HepG2 (cell line): Measurements from ENCODE around the gene GNG7. TPM values are rescaled to one million over a fixed set of nuclear protein-coding genes. Genes with fewer than 3 reads are reported as not detected.

Experiments used
- AFF4 ChIP-seq: sonication (generic); formaldehyde crosslinking; IDR thresholded peaks from 2 replicates; pipeline ENCODE4 v1.4.0; 2020; ENCODE audit warnings: missing genetic modification reagents
- HDAC2 ChIP-seq: sonication (generic); formaldehyde crosslinking; IDR thresholded peaks from 2 replicates; pipeline ENCODE4 v1.4.0; 2020; ENCODE audit warnings: missing genetic modification reagents
- HOXD1 ChIP-seq: sonication (generic); formaldehyde crosslinking; IDR thresholded peaks from 2 replicates; pipeline ENCODE4 v1.5.0; 2020; ENCODE audit warnings: missing genetic modification reagents
- KDM1A ChIP-seq: IDR thresholded peaks from 2 replicates; pipeline ENCODE4 v1.6.1; 2016; ENCODE audit warnings: missing compliant biosample characterization
- SOX6 ChIP-seq, 2 experiments: fragments of 450-650 bp in 1 of 2; sonication (generic) in 1 of 2; formaldehyde crosslinking in 1 of 2; IDR thresholded peaks; 2 replicates each; pipeline versions ENCODE4 v1.4.0 to v1.6.1; 2017 to 2020; ENCODE audit warnings: antibody characterized with exemption in 1 of 2, mild to moderate bottlenecking in 1 of 2, missing genetic modification reagents in 1 of 2
- SRF ChIP-seq: IDR thresholded peaks from 2 replicates; pipeline ENCODE4 v1.6.1; 2011; ENCODE audit warnings: mild to moderate bottlenecking, low read depth, low read length, moderate library complexity
- TGIF2 ChIP-seq: IDR thresholded peaks from 2 replicates; pipeline ENCODE4 v1.6.1; 2016; ENCODE audit warnings: control low read depth, missing compliant biosample characterization
- ZEB1 ChIP-seq: IDR thresholded peaks from 2 replicates; pipeline ENCODE4 v1.6.1; 2012; ENCODE audit warnings: mild to moderate bottlenecking, low read depth, inconsistent platforms; ENCODE audit not compliant: insufficient replicate concordance
- ZFP82 ChIP-seq: sonication (generic); formaldehyde crosslinking; IDR thresholded peaks from 2 replicates; pipeline ENCODE4 v1.5.1; 2020; ENCODE audit warnings: mild to moderate bottlenecking, missing genetic modification reagents, borderline replicate concordance
- ZNF503 ChIP-seq: sonication (generic); formaldehyde crosslinking; IDR thresholded peaks from 2 replicates; pipeline ENCODE4 v1.4.0; 2020; ENCODE audit warnings: missing genetic modification reagents
- ZNF572 ChIP-seq: sonication (generic); formaldehyde crosslinking; IDR thresholded peaks from 2 replicates; pipeline ENCODE4 v1.5.1; 2020; ENCODE audit warnings: mild to moderate bottlenecking, missing genetic modification reagents
- ZNF639 ChIP-seq: conservative IDR thresholded peaks from 2 replicates; pipeline ENCODE4 v1.6.1; 2018; ENCODE audit warnings: missing genetic modification reagents
- ZNF773 ChIP-seq: sonication (generic); formaldehyde crosslinking; IDR thresholded peaks from 2 replicates; pipeline ENCODE4 v1.4.0; 2020; ENCODE audit warnings: missing genetic modification reagents, borderline replicate concordance
- ZSCAN20 ChIP-seq: sonication (generic); formaldehyde crosslinking; IDR thresholded peaks from 2 replicates; pipeline ENCODE4 v1.4.0; 2020; ENCODE audit warnings: missing genetic modification reagents, mild to moderate bottlenecking, borderline replicate concordance
- polyA plus RNA-seq, 8 experiments: library from polyadenylated mRNA; depleted of rRNA in 3 of 8; stranded (reverse) in 7 of 8; unstranded in 1 of 8; fragments of >200 nt; fragmentation: Illumina TruSeq in 4 of 8; extraction: Trizol in 4 of 8; gene quantifications; 2 replicates each; pipeline versions ENCODE4 v1.2.1 to v1.2.3, GENCODE V29; 2011 to 2016; ENCODE audit warnings: low read depth in 4 of 8, missing spikeins in 1 of 8, mixed read lengths in 1 of 8; ENCODE audit not compliant: insufficient read depth in 1 of 8
- total RNA-seq, 5 experiments: library from RNA; depleted of rRNA; stranded (reverse); fragments of >200 nt; fragmentation: Illumina TruSeq; extraction: Trizol; gene quantifications; 2 replicates each; pipeline ENCODE4 v1.2.3, GENCODE V29; 2016; ENCODE audit warnings: low read depth in 1 of 5
- TF ChIP-seq, protein P1 (sequence below): sonication (generic); formaldehyde crosslinking; IDR thresholded peaks from 2 replicates; pipeline ENCODE4 v1.4.0; 2020; ENCODE audit warnings: missing genetic modification reagents
- TF ChIP-seq, protein P2 (sequence below): sonication (generic); formaldehyde crosslinking; IDR thresholded peaks from 2 replicates; pipeline ENCODE4 v1.8.1; 2023; ENCODE audit warnings: mild to moderate bottlenecking, inconsistent platforms, moderate library complexity, missing genetic modification reagents, borderline replicate concordance

The GNG7 gene
- total and polyA plus RNA-seq, 2 of the 13 experiments (the other 11 are each of a cell fraction or from before 2014, with no cell fraction given) = 1.4 to 3.3 TPM

- no peak for TF ChIP-seq ZSCAN20 (CRISPR knock-in tag)
- TF ChIP-seq KDM1A (CRISPR knock-in tag) = no peak
- TF ChIP-seq HDAC2 (CRISPR knock-in tag) = peak; percentile 66
- peak; percentile 51; the same call in 1 of the 2 replicates for TF ChIP-seq ZNF639 (CRISPR knock-in tag)
- TF ChIP-seq, protein P1, sequence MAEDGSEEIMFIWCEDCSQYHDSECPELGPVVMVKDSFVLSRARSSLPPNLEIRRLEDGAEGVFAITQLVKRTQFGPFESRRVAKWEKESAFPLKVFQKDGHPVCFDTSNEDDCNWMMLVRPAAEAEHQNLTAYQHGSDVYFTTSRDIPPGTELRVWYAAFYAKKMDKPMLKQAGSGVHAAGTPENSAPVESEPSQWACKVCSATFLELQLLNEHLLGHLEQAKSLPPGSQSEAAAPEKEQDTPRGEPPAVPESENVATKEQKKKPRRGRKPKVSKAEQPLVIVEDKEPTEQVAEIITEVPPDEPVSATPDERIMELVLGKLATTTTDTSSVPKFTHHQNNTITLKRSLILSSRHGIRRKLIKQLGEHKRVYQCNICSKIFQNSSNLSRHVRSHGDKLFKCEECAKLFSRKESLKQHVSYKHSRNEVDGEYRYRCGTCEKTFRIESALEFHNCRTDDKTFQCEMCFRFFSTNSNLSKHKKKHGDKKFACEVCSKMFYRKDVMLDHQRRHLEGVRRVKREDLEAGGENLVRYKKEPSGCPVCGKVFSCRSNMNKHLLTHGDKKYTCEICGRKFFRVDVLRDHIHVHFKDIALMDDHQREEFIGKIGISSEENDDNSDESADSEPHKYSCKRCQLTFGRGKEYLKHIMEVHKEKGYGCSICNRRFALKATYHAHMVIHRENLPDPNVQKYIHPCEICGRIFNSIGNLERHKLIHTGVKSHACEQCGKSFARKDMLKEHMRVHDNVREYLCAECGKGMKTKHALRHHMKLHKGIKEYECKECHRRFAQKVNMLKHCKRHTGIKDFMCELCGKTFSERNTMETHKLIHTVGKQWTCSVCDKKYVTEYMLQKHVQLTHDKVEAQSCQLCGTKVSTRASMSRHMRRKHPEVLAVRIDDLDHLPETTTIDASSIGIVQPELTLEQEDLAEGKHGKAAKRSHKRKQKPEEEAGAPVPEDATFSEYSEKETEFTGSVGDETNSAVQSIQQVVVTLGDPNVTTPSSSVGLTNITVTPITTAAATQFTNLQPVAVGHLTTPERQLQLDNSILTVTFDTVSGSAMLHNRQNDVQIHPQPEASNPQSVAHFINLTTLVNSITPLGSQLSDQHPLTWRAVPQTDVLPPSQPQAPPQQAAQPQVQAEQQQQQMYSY = peak; percentile 70; the same call in 1 of the 2 replicates
- TF ChIP-seq ZNF503 (CRISPR knock-in tag) = peak; percentile 70
- peak; percentile 9 for TF ChIP-seq ZEB1
- TF ChIP-seq TGIF2 (CRISPR knock-in tag) = no peak; the same call in 1 of the 2 replicates
- no peak for TF ChIP-seq HOXD1 (CRISPR knock-in tag)
- no peak for TF ChIP-seq SOX6 (IDR thresholded peaks at IDR 0.05)
- peak; percentile 38 for TF ChIP-seq SOX6 (CRISPR knock-in tag; IDR thresholded peaks at IDR 0.05)
- no peak for TF ChIP-seq ZNF773
- TF ChIP-seq, protein P2, sequence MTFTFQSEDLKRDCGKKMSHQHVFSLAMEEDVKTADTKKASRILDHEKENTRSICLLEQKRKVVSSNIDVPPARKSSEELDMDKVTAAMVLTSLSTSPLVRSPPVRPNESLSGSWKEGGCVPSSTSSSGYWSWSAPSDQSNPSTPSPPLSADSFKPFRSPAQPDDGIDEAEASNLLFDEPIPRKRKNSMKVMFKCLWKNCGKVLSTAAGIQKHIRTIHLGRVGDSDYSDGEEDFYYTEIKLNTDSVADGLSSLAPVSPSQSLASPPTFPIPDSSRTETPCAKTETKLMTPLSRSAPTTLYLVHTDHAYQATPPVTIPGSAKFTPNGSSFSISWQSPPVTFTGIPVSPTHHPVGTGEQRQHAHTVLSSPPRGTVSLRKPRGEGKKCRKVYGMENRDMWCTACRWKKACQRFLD = no peak
- no peak for TF ChIP-seq ZFP82 (CRISPR knock-in tag)
- TF ChIP-seq SRF = no peak
- no peak for TF ChIP-seq ZNF572
- TF ChIP-seq AFF4 (CRISPR knock-in tag) = no peak
Measured at GRCh38 chr19:2546128-2547032, 156.1 kb downstream of the GNG7 start (continued).
